Pancreas (tissue), 10 donors: Measurements from ENCODE around the gene MMP2. TPM values are rescaled to one million over a fixed set of nuclear protein-coding genes. Genes with fewer than 3 reads are reported as not detected.

Experiments
- ATAC-seq, 4 donors: fragments of 200-7000 bp; cut with Tn5 transposase; one replicate each; pipeline versions ENCODE4 v1.8.0 to v1.9.1; 2020; ENCODE audit warnings: mild to moderate bottlenecking in 4 of 4, moderate library complexity in 4 of 4
- DNase-seq, 6 donors: peaks; one replicate each; pipeline ENCODE4 v3.0.0-alpha.2; 2020
- FAIRE-seq: peaks from 2 replicates; lab custom pipeline; 2012; peaks lifted over from hg19 to GRCh38; lab: Jason Lieb, UNC
- H3K27ac ChIP-seq, 4 donors: fragments of 200-600 bp; sonication (generic); 1 replicate in 3 of 4; 2 replicates in 1 of 4; pipeline versions ENCODE4 v1.5.0 to v1.8.0; 2020
- H3K27me3 ChIP-seq, 4 donors: fragments of 200-600 bp; one replicate each; pipeline ENCODE4 v1.8.0; 2021
- H3K36me3 ChIP-seq, 3 donors: fragments of 200-600 bp; sonication (generic) in 1 of 3; one replicate each; pipeline versions ENCODE4 v1.5.0 to v1.8.0; 2020 to 2021
- H3K4me1 ChIP-seq, 3 donors: fragments of 200-600 bp; one replicate each; pipeline ENCODE4 v1.8.0; 2021
- H3K4me3 ChIP-seq, 4 donors: fragments of 200-600 bp; sonication (generic) in 2 of 4; one replicate each; pipeline versions ENCODE4 v1.5.0 to v1.8.0; 2020 to 2021
- H3K9me3 ChIP-seq, 4 donors: fragments of 200-600 bp; one replicate each; pipeline ENCODE4 v1.8.0; 2021
- CTCF ChIP-seq, 4 donors: fragments of 200-600 bp; sonication (generic) in 3 of 4; IDR thresholded peaks; one replicate each; pipeline versions ENCODE4 v1.5.0 to v1.8.0; 2021; ENCODE audit warnings: antibody characterized with exemption in 4 of 4
- WGBS, 2 donors: extraction: QIAGEN DNeasy Blood & Tissue Kit; methylation state at CpG; one replicate each; pipeline ENCODE4 v1.1.7; 2013; 5-methylcytosine and 5-hydroxymethylcytosine counted together
- intact Hi-C, 3 donors: fragments of 100-400 bp; cut with DNase I; formaldehyde crosslinking; loops; one replicate each; pipeline versions ENCODE4 v1.11.1 to v1.14.2; 2022
- polyA plus RNA-seq, 2 donors: library from polyadenylated mRNA; stranded (reverse); fragments of 200-250 nt; gene quantifications; one replicate each; pipeline ENCODE4 v1.2.3, GENCODE V29; 2013
- total RNA-seq, 6 donors: library from RNA; stranded (reverse); fragmentation: NEBNext Ultra II Directional in 4 of 6; extraction: Animal tissue kit (Norgen Biotek cat#: 25700) in 4 of 6; gene quantifications; one replicate each; pipeline versions ENCODE4 v1.2.1 to v1.2.4, GENCODE V29; 2021 to 2023
- donor health status: healthy with polysubstance abuse.
- donor health status: DM: no; HTN: no; CAD: no; lungs with moderate emphysema.
- donor health status: DM: no; HTN: no; CAD: no.
- donor health status: control.
- donor health status: control.
- donor health status: Bipolar disorder and iron deficiency.
- donor health status: DM: yes; HTN: yes; CAD: no.
- donor health status: DM: no; HTN: no; CAD: no.
- donor health status: DM: no; HTN: no; CAD: no.
- donor health status: DM: yes; HTN: yes; CAD: no.

Gene MMP2
- total and polyA plus RNA-seq, 8 donors = 6.5 to 108 (median 13.2) TPM

GRCh38 chr16:55489119-55489955, 10.3 kb downstream of the MMP2 start:
- Histone ChIP-seq H3K4me3 (no peak overlapping the region), H3K4me1 (no peaks in the 10 kb centered on the region), H3K27ac (no peak overlapping the region), H3K36me3 (no peaks in the 10 kb centered on the region), H3K27me3 (no peaks in the 10 kb centered on the region), H3K9me3 (no peaks in the 10 kb centered on the region)
- ATAC-seq = no peak
- intact Hi-C loops = no loop called here
- 84 to 89% methylated on average over 14 of the region's 14 CpGs for WGBS, 2 donors
- no peak for TF ChIP-seq CTCF (IDR thresholded peaks at IDR 0.05)
- no peak for FAIRE-seq
- no peak for DNase-seq

- no peak for FAIRE-seq
- no peak for ATAC-seq
- TF ChIP-seq CTCF (IDR thresholded peaks at IDR 0.05) = no peak
- Histone ChIP-seq H3K36me3 (no peaks in the 10 kb centered on the region), H3K27ac (no peak overlapping the region), H3K4me1 (no peaks in the 10 kb centered on the region), H3K4me3 (no peak overlapping the region), H3K9me3 (no peaks in the 10 kb centered on the region), H3K27me3 (no peaks in the 10 kb centered on the region)
- 87 to 91% methylated on average over 2 of the region's 2 CpGs for WGBS, 2 donors
- DNase-seq = no peak
- intact Hi-C loops = no loop called here
Observed at GRCh38 chr16:55489956-55490265, 10.9 kb downstream of the MMP2 start.

GRCh38 chr16:55490301-55490700, 11.3 kb downstream of the MMP2 start:
- intact Hi-C loops = no loop called here
- ATAC-seq (no peak), DNase-seq (no peak), FAIRE-seq (no peak)
- Histone ChIP-seq H3K4me1 (no peaks in the 10 kb centered on the region), H3K27me3 (no peaks in the 10 kb centered on the region), H3K36me3 (no peaks in the 10 kb centered on the region), H3K27ac (no peak overlapping the region), H3K9me3 (no peaks in the 10 kb centered on the region), H3K4me3 (no peak overlapping the region)
- TF ChIP-seq CTCF (IDR thresholded peaks at IDR 0.05) = no peak
- WGBS, 2 donors = 76 to 82% methylated on average over 2 of the region's 2 CpGs

GRCh38 chr16:55491691-55492090, 12.7 kb downstream of the MMP2 start:
- Histone ChIP-seq H3K36me3 (no peaks in the 10 kb centered on the region), H3K4me3 (no peak overlapping the region), H3K4me1 (no peaks in the 10 kb centered on the region), H3K27ac (no peak overlapping the region), H3K27me3 (no peaks in the 10 kb centered on the region), H3K9me3 (no peaks in the 10 kb centered on the region)
- no peak for ATAC-seq
- no peak for TF ChIP-seq CTCF (IDR thresholded peaks at IDR 0.05)
- 53 to 69% methylated on average over 7 of the region's 7 CpGs for WGBS, 2 donors
- no peak for DNase-seq
- intact Hi-C loops = no loop called here
- FAIRE-seq = no peak

- intact Hi-C loops = no loop called here
- Histone ChIP-seq H3K27ac (no peak overlapping the region), H3K4me1 (no peaks in the 10 kb centered on the region), H3K9me3 (no peaks in the 10 kb centered on the region), H3K4me3 (no peak overlapping the region), H3K36me3 (no peaks in the 10 kb centered on the region), H3K27me3 (no peaks in the 10 kb centered on the region)
- no peak for TF ChIP-seq CTCF (IDR thresholded peaks at IDR 0.05)
- WGBS, 2 donors = 70 to 71% methylated on average over 10 of the region's 10 CpGs
- no peak for DNase-seq
- ATAC-seq = no peak
- FAIRE-seq = no peak
Observed at GRCh38 chr16:55492756-55493380, 13.9 kb downstream of the MMP2 start.
